Measurements from ENCODE around the gene RADX.
"Not testable (repeated sequence)": the region's sequence is repeated elsewhere in the genome, so short reads cannot be mapped to it uniquely, and the experiment has no call there.

The RADX gene

GRCh38 chrX:106626789-106627188, 15.0 kb downstream of the RADX start:
- H3K27ac Mint-ChIP-seq, result no peak overlapping the region

GRCh38 chrX:106631615-106632014, 19.8 kb downstream of the RADX start:
- H3K36me3 Mint-ChIP-seq (ENCODE audit: low read depth), result no peaks in the 10 kb centered on the region
- DNase-seq (ENCODE audit: low spot score), result no peak
- H3K4me1 Mint-ChIP-seq (ENCODE audit: low read depth), result no peaks in the 10 kb centered on the region
- no peak overlapping the region for H3K4me3 Mint-ChIP-seq
- H3K27ac Mint-ChIP-seq, result no peak overlapping the region
- H3K27me3 Mint-ChIP-seq (ENCODE audit: low read depth), result no peaks in the 10 kb centered on the region
- no peaks in the 10 kb centered on the region for H3K9me3 Mint-ChIP-seq

More at GRCh38 chrX:106626789-106627188, 15.0 kb downstream of the RADX start:
- no peak overlapping the region for H3K4me3 Mint-ChIP-seq
- no peak for DNase-seq (ENCODE audit: low spot score)
- H3K27me3 Mint-ChIP-seq (ENCODE audit: low read depth), result no peaks in the 10 kb centered on the region
- peaks cover 3% of the 10 kb centered on the region for H3K36me3 Mint-ChIP-seq (ENCODE audit: low read depth)
- no peaks in the 10 kb centered on the region for H3K9me3 Mint-ChIP-seq
- H3K4me1 Mint-ChIP-seq (ENCODE audit: low read depth), result no peaks in the 10 kb centered on the region

GRCh38 chrX:106649523-106650428, 38.0 kb downstream of the RADX start:
- peaks cover 6% of the 10 kb centered on the region for H3K36me3 Mint-ChIP-seq (ENCODE audit: low read depth)
- no peaks in the 10 kb centered on the region for H3K27me3 Mint-ChIP-seq (ENCODE audit: low read depth)
- peaks cover 11% of the 10 kb centered on the region for H3K4me1 Mint-ChIP-seq (ENCODE audit: low read depth)
- H3K4me3 Mint-ChIP-seq, result peak overlapping the region; percentile 5
- H3K9me3 Mint-ChIP-seq, result no peaks in the 10 kb centered on the region
- no peak for DNase-seq (ENCODE audit: low spot score)
- H3K27ac Mint-ChIP-seq, result peak overlapping the region; percentile 33

DNA sequence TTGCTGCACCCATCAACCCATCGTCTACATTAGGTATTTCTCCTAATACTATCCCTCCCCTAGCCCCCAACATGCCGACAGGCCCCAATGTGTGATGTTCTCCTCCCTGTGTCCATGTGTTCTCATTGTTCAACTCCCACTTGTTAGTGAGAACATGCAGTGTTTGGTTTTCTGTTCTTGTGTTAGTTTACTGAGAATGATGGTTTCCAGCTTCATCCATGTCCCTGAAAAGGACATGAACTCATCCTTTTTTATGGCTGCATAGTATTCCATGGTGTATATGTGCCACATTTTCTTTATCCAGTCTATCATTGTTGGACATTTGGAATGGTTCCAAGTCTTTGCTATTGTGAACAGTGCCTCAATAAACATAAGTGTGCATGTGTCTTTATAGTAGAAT, 41.8 kb downstream of the RADX start:
- Mint-ChIP-seq H3K36me3 (ENCODE audit: low read depth) (peaks cover 12% of the 10 kb centered on the region), H3K4me1 (ENCODE audit: low read depth) (peaks cover 10% of the 10 kb centered on the region)
- not testable (repeated sequence) for H3K9me3 Mint-ChIP-seq; DNase-seq (ENCODE audit: low spot score); H3K27ac Mint-ChIP-seq; H3K27me3 Mint-ChIP-seq (ENCODE audit: low read depth); H3K4me3 Mint-ChIP-seq

DNA sequence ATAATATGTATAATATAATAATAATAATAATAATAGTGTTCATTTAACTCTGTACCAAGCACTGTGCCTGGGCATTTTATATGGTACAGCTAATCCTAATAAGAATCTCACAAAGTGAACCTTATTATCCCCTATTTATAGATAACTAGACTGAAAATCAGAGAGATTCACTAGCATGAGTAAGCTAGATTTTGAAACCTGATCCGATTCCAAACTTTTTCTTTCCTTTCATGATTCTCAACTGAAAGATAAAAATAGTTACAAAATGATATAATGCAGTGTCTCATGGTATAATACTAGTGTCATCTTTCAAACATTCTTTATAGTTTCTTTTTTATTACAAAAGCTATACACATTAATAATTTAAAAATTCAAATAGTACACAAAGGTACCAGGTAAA, 58.9 kb downstream of the RADX start:
- no peak for DNase-seq (ENCODE audit: low spot score)
- Mint-ChIP-seq H3K4me1 (ENCODE audit: low read depth) (no peaks in the 10 kb centered on the region), H3K9me3 (no peaks in the 10 kb centered on the region), H3K27ac (no peak overlapping the region), H3K27me3 (ENCODE audit: low read depth) (no peaks in the 10 kb centered on the region), H3K36me3 (ENCODE audit: low read depth) (no peaks in the 10 kb centered on the region), H3K4me3 (no peak overlapping the region)

DNA sequence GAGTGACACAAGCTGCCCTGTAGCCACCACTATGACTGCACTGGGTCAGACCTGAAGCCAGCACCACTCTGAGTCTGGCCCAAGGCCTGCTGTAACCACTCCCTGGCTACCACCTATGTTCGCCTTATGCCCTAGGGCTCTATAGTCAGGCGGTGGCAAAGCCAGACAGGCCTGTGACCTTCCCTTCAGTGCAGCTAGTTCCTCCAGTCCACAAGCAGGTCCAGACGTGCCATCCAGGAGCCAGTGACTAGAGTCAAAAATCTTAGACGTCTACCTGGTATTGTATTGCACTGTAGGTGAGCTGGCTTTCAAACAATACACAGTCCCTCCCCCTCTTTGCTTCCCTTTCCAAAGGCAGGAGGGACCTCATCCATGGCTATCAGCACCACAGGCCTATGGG, 60.7 kb downstream of the RADX start:
- no peak overlapping the region for H3K4me3 Mint-ChIP-seq
- no peaks in the 10 kb centered on the region for H3K9me3 Mint-ChIP-seq
- no peak for DNase-seq (ENCODE audit: low spot score)
- no peak overlapping the region for H3K27ac Mint-ChIP-seq
- no peaks in the 10 kb centered on the region for H3K4me1 Mint-ChIP-seq (ENCODE audit: low read depth)
- no peaks in the 10 kb centered on the region for H3K27me3 Mint-ChIP-seq (ENCODE audit: low read depth)
- no peaks in the 10 kb centered on the region for H3K36me3 Mint-ChIP-seq (ENCODE audit: low read depth)

DNA sequence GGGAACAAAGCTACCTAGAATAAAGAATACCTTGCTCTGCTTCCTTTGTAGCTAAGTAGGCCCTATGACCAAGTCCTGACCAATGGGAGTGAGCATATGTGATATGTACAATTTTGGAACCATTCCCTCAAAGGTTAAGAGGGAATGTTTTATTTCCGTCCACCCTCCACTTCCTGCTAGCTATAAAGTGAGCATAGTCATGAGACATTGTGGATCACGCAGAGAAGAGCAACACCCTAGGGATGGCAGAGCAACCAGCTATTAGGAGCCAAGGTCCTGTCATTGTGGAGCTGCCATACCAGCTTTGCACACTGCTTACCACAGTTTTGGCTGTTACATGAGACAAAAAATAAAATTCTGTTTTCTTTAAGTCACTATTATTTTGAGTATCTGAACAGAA, 68.9 kb downstream of the RADX start:
- Mint-ChIP-seq H3K27ac (no peak overlapping the region), H3K36me3 (ENCODE audit: low read depth) (no peaks in the 10 kb centered on the region), H3K27me3 (ENCODE audit: low read depth) (no peaks in the 10 kb centered on the region), H3K9me3 (no peaks in the 10 kb centered on the region), H3K4me1 (ENCODE audit: low read depth) (no peaks in the 10 kb centered on the region), H3K4me3 (no peak overlapping the region)
- no peak for DNase-seq (ENCODE audit: low spot score)

GRCh38 chrX:106684207-106684606, 72.4 kb downstream of the RADX start:
- H3K27ac Mint-ChIP-seq, result no peak overlapping the region
- no peak for DNase-seq (ENCODE audit: low spot score)
- H3K4me3 Mint-ChIP-seq, result no peak overlapping the region
- H3K9me3 Mint-ChIP-seq, result no peaks in the 10 kb centered on the region
- H3K4me1 Mint-ChIP-seq (ENCODE audit: low read depth), result no peaks in the 10 kb centered on the region
- H3K36me3 Mint-ChIP-seq (ENCODE audit: low read depth), result no peaks in the 10 kb centered on the region
- H3K27me3 Mint-ChIP-seq (ENCODE audit: low read depth), result no peaks in the 10 kb centered on the region

DNA sequence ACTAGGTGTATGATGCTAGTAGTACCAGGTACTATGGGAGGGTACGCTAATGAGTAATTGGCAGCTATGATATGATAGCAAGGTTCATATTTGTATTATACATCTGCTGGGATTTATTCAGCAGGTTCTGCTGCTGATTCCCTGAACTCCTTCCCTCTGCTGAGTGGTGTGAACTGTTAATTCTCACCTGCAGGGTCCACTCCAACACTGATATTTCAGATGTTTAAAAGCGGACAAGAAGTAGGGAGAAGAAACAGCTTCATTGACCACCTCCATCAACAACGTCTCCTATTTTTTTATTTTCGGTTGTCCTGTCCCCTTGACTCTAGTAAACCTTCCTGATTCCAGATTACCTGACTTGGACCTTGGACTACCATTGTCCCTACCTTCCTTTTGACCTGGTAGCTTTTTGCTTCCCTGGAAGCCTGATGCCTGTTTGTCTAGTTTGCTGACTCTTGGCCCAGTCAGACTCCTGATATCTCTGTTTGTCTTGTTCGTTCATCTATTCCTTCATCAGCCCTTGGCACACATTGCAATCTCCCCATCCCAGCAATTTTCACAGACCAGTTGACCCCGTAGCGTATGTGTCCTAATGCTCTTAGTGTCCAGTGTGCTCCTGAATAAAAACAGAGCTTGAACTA, 80.8 kb downstream of the RADX start:
- Mint-ChIP-seq H3K4me1 (ENCODE audit: low read depth) (no peaks in the 10 kb centered on the region), H3K4me3 (no peak overlapping the region), H3K27ac (no peak overlapping the region), H3K36me3 (ENCODE audit: low read depth) (no peaks in the 10 kb centered on the region), H3K27me3 (ENCODE audit: low read depth) (peaks cover 9% of the 10 kb centered on the region), H3K9me3 (no peaks in the 10 kb centered on the region)
- no peak for DNase-seq (ENCODE audit: low spot score)

- H3K4me3 Mint-ChIP-seq, result no peak overlapping the region
- H3K27me3 Mint-ChIP-seq (ENCODE audit: low read depth), result peaks cover 9% of the 10 kb centered on the region
- no peaks in the 10 kb centered on the region for H3K4me1 Mint-ChIP-seq (ENCODE audit: low read depth)
- no peak overlapping the region for H3K27ac Mint-ChIP-seq
- no peaks in the 10 kb centered on the region for H3K36me3 Mint-ChIP-seq (ENCODE audit: low read depth)
- DNase-seq (ENCODE audit: low spot score), result no peak
- H3K9me3 Mint-ChIP-seq, result no peaks in the 10 kb centered on the region
Observed at GRCh38 chrX:106696502-106696901, 84.7 kb downstream of the RADX start.

GRCh38 chrX:106698693-106699092, 86.9 kb downstream of the RADX start:
- no peaks in the 10 kb centered on the region for H3K36me3 Mint-ChIP-seq (ENCODE audit: low read depth)
- no peaks in the 10 kb centered on the region for H3K9me3 Mint-ChIP-seq
- no peak overlapping the region for H3K4me3 Mint-ChIP-seq
- no peak overlapping the region for H3K27ac Mint-ChIP-seq
- no peak for DNase-seq (ENCODE audit: low spot score)
- H3K27me3 Mint-ChIP-seq (ENCODE audit: low read depth), result peaks cover 4% of the 10 kb centered on the region
- H3K4me1 Mint-ChIP-seq (ENCODE audit: low read depth), result no peaks in the 10 kb centered on the region

DNA sequence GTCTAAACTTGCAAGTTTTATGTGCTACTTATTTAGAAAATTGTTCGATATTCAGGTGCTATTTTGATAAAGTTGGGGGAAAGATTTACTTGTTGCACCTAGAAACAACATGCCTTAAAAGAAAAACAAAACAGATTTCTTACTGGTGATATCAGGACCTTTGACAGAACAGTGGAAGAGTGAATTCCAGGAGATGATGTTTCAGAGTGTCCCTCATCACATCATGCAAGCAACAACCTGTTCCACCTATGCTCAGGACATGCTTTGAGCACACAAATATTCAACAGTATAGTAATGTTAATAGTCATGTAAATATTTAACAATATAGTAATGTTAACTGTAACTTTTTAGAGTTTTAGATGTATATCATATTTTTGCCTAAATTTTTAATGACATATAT, 90.9 kb downstream of the RADX start:
- Mint-ChIP-seq H3K27me3 (ENCODE audit: low read depth) (no peaks in the 10 kb centered on the region), H3K4me1 (ENCODE audit: low read depth) (no peaks in the 10 kb centered on the region), H3K4me3 (no peak overlapping the region), H3K27ac (no peak overlapping the region), H3K36me3 (ENCODE audit: low read depth) (no peaks in the 10 kb centered on the region), H3K9me3 (no peaks in the 10 kb centered on the region)
- no peak for DNase-seq (ENCODE audit: low spot score)

GRCh38 chrX:106706466-106706865, 94.7 kb downstream of the RADX start:
- no peaks in the 10 kb centered on the region for H3K9me3 Mint-ChIP-seq
- no peak overlapping the region for H3K4me3 Mint-ChIP-seq
- H3K27me3 Mint-ChIP-seq (ENCODE audit: low read depth), result no peaks in the 10 kb centered on the region
- no peak overlapping the region for H3K27ac Mint-ChIP-seq
- no peaks in the 10 kb centered on the region for H3K36me3 Mint-ChIP-seq (ENCODE audit: low read depth)
- DNase-seq (ENCODE audit: low spot score), result no peak
- no peaks in the 10 kb centered on the region for H3K4me1 Mint-ChIP-seq (ENCODE audit: low read depth)

- Mint-ChIP-seq H3K27me3 (ENCODE audit: low read depth) (no peaks in the 10 kb centered on the region), H3K27ac (no peak overlapping the region), H3K9me3 (no peaks in the 10 kb centered on the region), H3K36me3 (ENCODE audit: low read depth) (no peaks in the 10 kb centered on the region), H3K4me3 (no peak overlapping the region), H3K4me1 (ENCODE audit: low read depth) (no peaks in the 10 kb centered on the region)
- DNase-seq (ENCODE audit: low spot score), result no peak
Observed at GRCh38 chrX:106707771-106708454, 96.1 kb downstream of the RADX start.

Measured in T-helper 2 cell treated with Interferon-gamma antibody and Interleukin-4, amounts not matched to agents 5 μg/mL and 100 μg/mL, for 36 hours (primary cell).